Endothelial cell of umbilical vein (primary cell): ENCODE data around the gene SZT2. TPM values are rescaled to one million over a fixed set of nuclear protein-coding genes. Genes with fewer than 3 reads are reported as not detected.

Source experiments
- BruUV-seq: library from RNA; stranded (reverse); fragments of 400-500 nt; replicated peaks from 2 replicates; lab custom pipeline; 2021; lab: Mats Ljungman, UMichigan
- CTCF ChIA-PET: fragments of 300-600, 350-600 bp; sonication (Branson Sonifier 250); formaldehyde crosslinking; loops from one replicate; lab custom pipeline; 2021; ENCODE audit warnings: antibody characterized with exemption, inconsistent platforms; lab: Charles Lee
- POLR2A ChIA-PET: fragments of 300-600, 350-600 bp; sonication (Branson Sonifier 250); formaldehyde crosslinking; loops from one replicate; lab custom pipeline; 2021; ENCODE audit warnings: antibody characterized with exemption, inconsistent platforms; lab: Charles Lee
- DNase-seq: peaks from one replicate; pipeline ENCODE4 v3.0.0-alpha.2; 2011; ENCODE audit warnings: low read depth, low spot score
- FAIRE-seq: peaks from 2 replicates; lab custom pipeline; 2011; peaks lifted over from hg19 to GRCh38; lab: Jason Lieb, UNC
- H2AFZ ChIP-seq: 2 replicates; pipeline ENCODE4 v1.6.0; 2012; ENCODE audit warnings: low read depth, low read length, control low read depth, inconsistent platforms
- H3K27ac ChIP-seq: 2 replicates; pipeline ENCODE4 v1.5.1; 2011; ENCODE audit warnings: low read depth, mild to moderate bottlenecking, control low read depth, low read length, moderate library complexity; ENCODE audit not compliant: insufficient read depth
- H3K27me3 ChIP-seq, 2 experiments: 2 replicates each; pipeline versions ENCODE4 v1.6.0 to v1.6.1; 2011; ENCODE audit warnings: low read length in 2 of 2, mixed read lengths in 1 of 2; ENCODE audit not compliant: control insufficient read depth in 2 of 2, insufficient read depth in 2 of 2
- H3K36me3 ChIP-seq, 2 experiments: 2 replicates in 1 of 2; 3 replicates in 1 of 2; pipeline ENCODE4 v1.5.1; 2011; ENCODE audit warnings: low read length in 2 of 2, mild to moderate bottlenecking in 1 of 2, moderate library complexity in 1 of 2; ENCODE audit not compliant: control insufficient read depth in 2 of 2, insufficient read depth in 2 of 2; ENCODE audit errors: extremely low read depth in 1 of 2
- H3K4me1 ChIP-seq: 3 replicates; pipeline ENCODE4 v1.5.1; 2011; ENCODE audit warnings: mild to moderate bottlenecking, low read length; ENCODE audit not compliant: control insufficient read depth, insufficient read depth; ENCODE audit errors: extremely low read depth
- H3K4me2 ChIP-seq: 2 replicates; pipeline ENCODE4 v1.6.1; 2011; ENCODE audit warnings: low read length, control low read depth, mixed read lengths; ENCODE audit not compliant: insufficient read depth
- H3K4me3 ChIP-seq, 3 experiments: fragments of 200-600 bp in 1 of 3; sonication (generic), shearing (Covaris generic) in 1 of 3; replicated peaks in 1 of 3; 2 replicates each; pipeline ENCODE4 v1.5.1; 2011 to 2016; ENCODE audit warnings: control low read depth in 3 of 3, low read length in 3 of 3, mild to moderate bottlenecking in 2 of 3, inconsistent platforms in 1 of 3, low read depth in 1 of 3, moderate library complexity in 1 of 3; ENCODE audit not compliant: insufficient read depth in 1 of 3
- H3K79me2 ChIP-seq: 2 replicates; pipeline ENCODE4 v1.6.0; 2012; ENCODE audit warnings: low read length, inconsistent platforms; ENCODE audit not compliant: control insufficient read depth, insufficient read depth
- H3K9ac ChIP-seq: replicated peaks from 2 replicates; pipeline ENCODE3; 2011; ENCODE audit warnings: low read length, control low read depth; ENCODE audit not compliant: insufficient read depth; ENCODE audit errors: extremely low read depth
- H3K9me1 ChIP-seq: replicated peaks from 3 replicates; pipeline ENCODE4 v1.6.0; 2011; ENCODE audit warnings: mild to moderate bottlenecking, low read length; ENCODE audit not compliant: control insufficient read depth, insufficient read depth; ENCODE audit errors: extremely low read depth
- H3K9me3 ChIP-seq: replicated peaks from 2 replicates; pipeline ENCODE4 v1.5.1; 2012; ENCODE audit warnings: low read length, inconsistent platforms; ENCODE audit not compliant: control insufficient read depth, insufficient read depth
- H4K20me1 ChIP-seq: replicated peaks from 2 replicates; pipeline ENCODE3; 2011; ENCODE audit warnings: mild to moderate bottlenecking, low read length; ENCODE audit not compliant: control insufficient read depth, insufficient read depth; ENCODE audit errors: extremely low read depth
- EZH2 ChIP-seq: IDR thresholded peaks from 2 replicates; pipeline ENCODE4 v1.6.1; 2012; ENCODE audit warnings: borderline replicate concordance, low read depth, mild to moderate bottlenecking, moderate library complexity, low read length, inconsistent platforms; ENCODE audit not compliant: severe bottlenecking
- FOS ChIP-seq: IDR thresholded peaks from 2 replicates; pipeline ENCODE4 v1.6.1; 2011; ENCODE audit warnings: mild to moderate bottlenecking, low read length, moderate library complexity, borderline replicate concordance; ENCODE audit not compliant: insufficient read depth
- GATA2 ChIP-seq: IDR thresholded peaks from 2 replicates; pipeline ENCODE4 v1.7.0; 2011; ENCODE audit warnings: low read depth, mild to moderate bottlenecking, moderate library complexity, mixed read lengths, low read length; ENCODE audit not compliant: insufficient read length, insufficient read depth
- JUN ChIP-seq: IDR thresholded peaks from 2 replicates; pipeline ENCODE4 v1.6.1; 2011; ENCODE audit warnings: borderline replicate concordance, low read depth; ENCODE audit not compliant: insufficient read length, insufficient read depth
- MYC ChIP-seq: IDR thresholded peaks from one replicate; pipeline ENCODE4 v1.6.1; 2011; ENCODE audit warnings: mild to moderate bottlenecking, low read depth, low read length
- POLR2A ChIP-seq: IDR thresholded peaks from 2 replicates; pipeline ENCODE4 v1.6.1; 2012; ENCODE audit warnings: low read depth, mild to moderate bottlenecking, control low read depth, low read length
- dilution Hi-C: fragments of 300-500 bp; cut with MboI; formaldehyde crosslinking; loops from one replicate; pipeline ENCODE4 v1.15.0; 2019; ENCODE audit warnings: low sequenced_read_pairs; ENCODE audit not compliant: extremely low pct_ligation_motif_present
- intact Hi-C: fragments of 100-400 bp; cut with micrococcal nuclease; formaldehyde crosslinking; loops from one replicate; pipeline ENCODE4 v1.10.0; 2022
- polyA plus RNA-seq, 4 experiments: library from polyadenylated mRNA; depleted of rRNA in 3 of 4; stranded (reverse) in 3 of 4; unstranded in 1 of 4; fragments of >200 nt; gene quantifications; 2 replicates each; pipeline versions ENCODE4 v1.2.1 to v1.2.3, GENCODE V29; 2011 to 2012; ENCODE audit warnings: missing spikeins in 1 of 4
- total RNA-seq: library from RNA; stranded (reverse); gene quantifications from 2 replicates; pipeline ENCODE4 v1.2.3, GENCODE V29; 2021
- TF ChIP-seq, protein P1 (sequence below), 2 donors: IDR thresholded peaks; 1 replicate in 1 of 2; 2 replicates in 1 of 2; pipeline ENCODE4 v1.5.1; 2011; ENCODE audit warnings: low read length in 2 of 2, mild to moderate bottlenecking in 2 of 2, moderate library complexity in 2 of 2, control low read depth in 1 of 2, inconsistent platforms in 1 of 2, low read depth in 1 of 2; ENCODE audit not compliant: insufficient read depth in 1 of 2; ENCODE audit errors: extremely low read depth in 1 of 2

The SZT2 gene
- total and polyA plus RNA-seq, 2 donors (not counting 3 experiments of a cell fraction or from before 2014, with no cell fraction given), result 11.4 to 49.9 TPM

DNA sequence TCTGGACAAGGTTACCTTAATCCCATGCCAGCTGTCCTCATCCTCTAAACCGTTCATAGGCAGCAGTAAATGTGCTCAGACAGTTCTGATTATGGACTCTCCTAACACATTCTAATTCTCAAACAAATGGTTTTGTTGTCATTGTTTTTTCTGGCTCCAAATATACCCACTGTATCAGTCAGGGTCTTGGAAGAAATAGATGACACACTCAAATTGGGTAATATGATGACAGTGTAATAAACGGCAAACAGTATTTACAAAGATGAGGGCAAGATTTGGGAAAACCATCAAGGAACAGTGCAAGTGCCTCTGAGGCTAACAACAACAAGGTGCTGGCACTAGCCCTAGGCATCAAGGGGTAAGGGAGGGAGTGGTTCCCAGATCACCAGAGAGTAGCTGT is 35.2 kb upstream of the SZT2 start:
- H3K27ac ChIP-seq, result no peak overlapping the region
- no peak overlapping the region for H3K4me3 ChIP-seq
- DNase-seq (no peak), FAIRE-seq (no peak)
- peaks cover 7% of the 10 kb centered on the region for H3K79me2 ChIP-seq
- TF ChIP-seq JUN (no peak), MYC (no peak), POLR2A (no peak), EZH2 (no peak), GATA2 (no peak), FOS (no peak)
- TF ChIP-seq, protein P1, sequence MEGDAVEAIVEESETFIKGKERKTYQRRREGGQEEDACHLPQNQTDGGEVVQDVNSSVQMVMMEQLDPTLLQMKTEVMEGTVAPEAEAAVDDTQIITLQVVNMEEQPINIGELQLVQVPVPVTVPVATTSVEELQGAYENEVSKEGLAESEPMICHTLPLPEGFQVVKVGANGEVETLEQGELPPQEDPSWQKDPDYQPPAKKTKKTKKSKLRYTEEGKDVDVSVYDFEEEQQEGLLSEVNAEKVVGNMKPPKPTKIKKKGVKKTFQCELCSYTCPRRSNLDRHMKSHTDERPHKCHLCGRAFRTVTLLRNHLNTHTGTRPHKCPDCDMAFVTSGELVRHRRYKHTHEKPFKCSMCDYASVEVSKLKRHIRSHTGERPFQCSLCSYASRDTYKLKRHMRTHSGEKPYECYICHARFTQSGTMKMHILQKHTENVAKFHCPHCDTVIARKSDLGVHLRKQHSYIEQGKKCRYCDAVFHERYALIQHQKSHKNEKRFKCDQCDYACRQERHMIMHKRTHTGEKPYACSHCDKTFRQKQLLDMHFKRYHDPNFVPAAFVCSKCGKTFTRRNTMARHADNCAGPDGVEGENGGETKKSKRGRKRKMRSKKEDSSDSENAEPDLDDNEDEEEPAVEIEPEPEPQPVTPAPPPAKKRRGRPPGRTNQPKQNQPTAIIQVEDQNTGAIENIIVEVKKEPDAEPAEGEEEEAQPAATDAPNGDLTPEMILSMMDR (IDR thresholded peaks at IDR 0.05; ENCODE audit: extremely low read depth in 1 of 2, insufficient read depth in 1 of 2, low read depth in 1 of 2, low read length in 2 of 2), result no peak
- H3K4me2 ChIP-seq, result no peak overlapping the region
- H3K36me3 ChIP-seq, result no peaks in the 10 kb centered on the region
- peaks cover 13% of the 10 kb centered on the region for H3K4me1 ChIP-seq
- ChIA-PET POLR2A (no interaction called here), CTCF (no interaction called here)
- no peaks in the 10 kb centered on the region for H3K27me3 ChIP-seq
- intact Hi-C loops (no loop called here), dilution Hi-C loops (no loop called here)
- BruUV-seq, result no TSS peak
- H3K9ac ChIP-seq, result no peak overlapping the region
- H3K9me3 ChIP-seq, result no peaks in the 10 kb centered on the region
- H4K20me1 ChIP-seq, result no peaks in the 10 kb centered on the region
- no peak overlapping the region for H2AFZ ChIP-seq
- H3K9me1 ChIP-seq, result no peaks in the 10 kb centered on the region
